Fibroblast of lung (primary cell): ENCODE measurements around the gene TSPAN10. TPM values are rescaled to one million over a fixed set of nuclear protein-coding genes. Genes with fewer than 3 reads are reported as not detected.

Experiments used
- DNase-seq, 2 donors: peaks; one replicate each; pipeline versions ENCODE4 v3.0.0 to v3.0.0-alpha.2; 2010; ENCODE audit warnings: low read depth in 2 of 2
- H2AFZ ChIP-seq: 2 replicates; pipeline ENCODE4 v1.5.1; 2012; ENCODE audit warnings: low read length, control low read depth, inconsistent platforms
- H3K27ac ChIP-seq: 2 replicates; pipeline ENCODE4 v1.5.1; 2011; ENCODE audit warnings: low read length, control low read depth; ENCODE audit not compliant: insufficient read depth
- H3K27me3 ChIP-seq: 2 replicates; pipeline ENCODE4 v1.5.1; 2011; ENCODE audit warnings: mild to moderate bottlenecking, low read length; ENCODE audit not compliant: control insufficient read depth, insufficient read depth
- H3K36me3 ChIP-seq: 2 replicates; pipeline ENCODE4 v1.5.1; 2011; ENCODE audit warnings: low read length; ENCODE audit not compliant: control insufficient read depth, insufficient read depth
- H3K4me1 ChIP-seq: 2 replicates; pipeline ENCODE4 v1.5.1; 2011; ENCODE audit warnings: low read length; ENCODE audit not compliant: control insufficient read depth, insufficient read depth; ENCODE audit errors: extremely low read depth
- H3K4me2 ChIP-seq: 2 replicates; pipeline ENCODE4 v1.5.1; 2011; ENCODE audit warnings: low read length, control low read depth; ENCODE audit not compliant: insufficient read depth; ENCODE audit errors: extremely low read depth
- H3K4me3 ChIP-seq, 4 experiments: fragments of 200-600 bp in 1 of 4; sonication (generic) in 1 of 4; replicated peaks in 1 of 4; 2 replicates each; pipeline ENCODE4 v1.5.1; 2011 to 2016; ENCODE audit warnings: low read length in 4 of 4, low read depth in 3 of 4, mild to moderate bottlenecking in 3 of 4, control low read depth in 2 of 4, inconsistent platforms in 1 of 4, mixed read lengths in 1 of 4; ENCODE audit not compliant: insufficient read depth in 1 of 4; ENCODE audit errors: control extremely low read depth in 1 of 4
- H3K79me2 ChIP-seq: 2 replicates; pipeline ENCODE4 v1.5.1; 2012; ENCODE audit warnings: mild to moderate bottlenecking, low read length, inconsistent platforms; ENCODE audit not compliant: control insufficient read depth, insufficient read depth
- H3K9ac ChIP-seq: 2 replicates; pipeline ENCODE4 v1.5.1; 2011; ENCODE audit warnings: mild to moderate bottlenecking, low read length, control low read depth; ENCODE audit not compliant: insufficient read depth
- H3K9me3 ChIP-seq: 2 replicates; pipeline ENCODE4 v1.5.1; 2012; ENCODE audit warnings: low read depth, low read length; ENCODE audit not compliant: control insufficient read depth, insufficient read depth
- H4K20me1 ChIP-seq: 2 replicates; pipeline ENCODE4 v1.5.1; 2011; ENCODE audit warnings: low read length; ENCODE audit not compliant: control insufficient read depth, insufficient read depth; ENCODE audit errors: extremely low read depth
- EZH2 ChIP-seq: IDR thresholded peaks from 2 replicates; pipeline ENCODE4 v1.5.1; 2012; ENCODE audit warnings: low read length, control low read depth, mild to moderate bottlenecking; ENCODE audit errors: missing control alignments
- polyA plus RNA-seq, 2 donors: library from polyadenylated mRNA; depleted of rRNA in 1 of 2; stranded (reverse) in 1 of 2; unstranded in 1 of 2; fragments of >200 nt; gene quantifications; 2 replicates each; pipeline ENCODE4 v1.2.1, GENCODE V29; 2011 to 2012; ENCODE audit warnings: missing spikeins in 1 of 2
- total RNA-seq: library from RNA; depleted of rRNA; stranded (reverse); fragments of >200 nt; gene quantifications from 2 replicates; pipeline ENCODE4 v1.2.1, GENCODE V29; 2014
- TF ChIP-seq, protein P1 (sequence below), 2 donors: IDR thresholded peaks in 1 of 2; conservative IDR thresholded peaks in 1 of 2; 1 replicate in 1 of 2; 2 replicates in 1 of 2; pipeline ENCODE4 v1.5.1; 2011 to 2012; ENCODE audit warnings: low read length in 2 of 2, control low read depth in 1 of 2, inconsistent platforms in 1 of 2, low read depth in 1 of 2, mild to moderate bottlenecking in 1 of 2

The TSPAN10 gene
- total and polyA plus RNA-seq, 2 donors (not counting 1 experiment from before 2014, with no cell fraction given): 1.3 to 3.0 TPM

DNA sequence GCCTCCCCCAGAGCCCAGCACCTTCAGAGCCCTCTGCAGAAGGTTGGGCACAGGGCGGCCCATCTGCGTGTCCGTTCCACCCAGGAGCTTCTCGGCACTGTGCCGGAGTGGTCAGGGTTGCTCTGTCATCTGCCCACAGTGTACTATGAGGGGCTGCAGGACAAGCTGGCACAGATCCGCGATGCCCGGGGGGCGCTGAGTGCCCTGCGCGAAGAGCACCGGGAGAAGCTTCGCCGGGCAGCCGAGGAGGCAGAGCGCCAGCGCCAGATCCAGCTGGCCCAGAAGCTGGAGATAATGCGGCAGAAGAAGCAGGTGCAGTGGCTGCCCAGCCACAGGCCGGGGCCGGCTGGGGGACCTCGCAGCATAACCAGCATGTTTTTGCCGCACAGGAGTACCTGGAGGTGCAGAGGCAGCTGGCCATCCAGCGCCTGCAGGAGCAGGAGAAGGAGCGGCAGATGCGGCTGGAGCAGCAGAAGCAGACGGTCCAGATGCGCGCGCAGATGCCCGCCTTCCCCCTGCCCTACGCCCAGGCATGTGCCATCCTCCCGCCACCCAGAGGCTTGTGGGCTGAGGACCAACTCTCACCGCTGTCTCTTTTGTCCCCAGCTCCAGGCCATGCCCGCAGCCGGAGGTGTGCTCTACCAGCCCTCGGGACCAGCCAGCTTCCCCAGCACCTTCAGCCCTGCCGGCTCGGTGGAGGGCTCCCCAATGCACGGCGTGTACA, 59.4 kb downstream of the TSPAN10 start:
- Histone ChIP-seq H3K9ac (no peak overlapping the region), H3K4me2 (no peak overlapping the region), H3K4me1 (peaks cover 3% of the 10 kb centered on the region), H4K20me1 (no peaks in the 10 kb centered on the region), H3K36me3 (peaks cover 53% of the 10 kb centered on the region), H3K79me2 (peaks cover 32% of the 10 kb centered on the region), H3K9me3 (no peaks in the 10 kb centered on the region), H3K27ac (no peak overlapping the region), H3K4me3 (no peak overlapping the region), H3K27me3 (no peaks in the 10 kb centered on the region), H2AFZ (no peak overlapping the region)
- no peak for TF ChIP-seq EZH2
- TF ChIP-seq, protein P1, sequence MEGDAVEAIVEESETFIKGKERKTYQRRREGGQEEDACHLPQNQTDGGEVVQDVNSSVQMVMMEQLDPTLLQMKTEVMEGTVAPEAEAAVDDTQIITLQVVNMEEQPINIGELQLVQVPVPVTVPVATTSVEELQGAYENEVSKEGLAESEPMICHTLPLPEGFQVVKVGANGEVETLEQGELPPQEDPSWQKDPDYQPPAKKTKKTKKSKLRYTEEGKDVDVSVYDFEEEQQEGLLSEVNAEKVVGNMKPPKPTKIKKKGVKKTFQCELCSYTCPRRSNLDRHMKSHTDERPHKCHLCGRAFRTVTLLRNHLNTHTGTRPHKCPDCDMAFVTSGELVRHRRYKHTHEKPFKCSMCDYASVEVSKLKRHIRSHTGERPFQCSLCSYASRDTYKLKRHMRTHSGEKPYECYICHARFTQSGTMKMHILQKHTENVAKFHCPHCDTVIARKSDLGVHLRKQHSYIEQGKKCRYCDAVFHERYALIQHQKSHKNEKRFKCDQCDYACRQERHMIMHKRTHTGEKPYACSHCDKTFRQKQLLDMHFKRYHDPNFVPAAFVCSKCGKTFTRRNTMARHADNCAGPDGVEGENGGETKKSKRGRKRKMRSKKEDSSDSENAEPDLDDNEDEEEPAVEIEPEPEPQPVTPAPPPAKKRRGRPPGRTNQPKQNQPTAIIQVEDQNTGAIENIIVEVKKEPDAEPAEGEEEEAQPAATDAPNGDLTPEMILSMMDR (conservative IDR thresholded peaks at IDR 0.05 in 1 of 2, IDR thresholded peaks at IDR 0.05 in 1 of 2; ENCODE audit: low read depth in 1 of 2, low read length in 2 of 2): no peak
- DNase-seq: no peak

DNA sequence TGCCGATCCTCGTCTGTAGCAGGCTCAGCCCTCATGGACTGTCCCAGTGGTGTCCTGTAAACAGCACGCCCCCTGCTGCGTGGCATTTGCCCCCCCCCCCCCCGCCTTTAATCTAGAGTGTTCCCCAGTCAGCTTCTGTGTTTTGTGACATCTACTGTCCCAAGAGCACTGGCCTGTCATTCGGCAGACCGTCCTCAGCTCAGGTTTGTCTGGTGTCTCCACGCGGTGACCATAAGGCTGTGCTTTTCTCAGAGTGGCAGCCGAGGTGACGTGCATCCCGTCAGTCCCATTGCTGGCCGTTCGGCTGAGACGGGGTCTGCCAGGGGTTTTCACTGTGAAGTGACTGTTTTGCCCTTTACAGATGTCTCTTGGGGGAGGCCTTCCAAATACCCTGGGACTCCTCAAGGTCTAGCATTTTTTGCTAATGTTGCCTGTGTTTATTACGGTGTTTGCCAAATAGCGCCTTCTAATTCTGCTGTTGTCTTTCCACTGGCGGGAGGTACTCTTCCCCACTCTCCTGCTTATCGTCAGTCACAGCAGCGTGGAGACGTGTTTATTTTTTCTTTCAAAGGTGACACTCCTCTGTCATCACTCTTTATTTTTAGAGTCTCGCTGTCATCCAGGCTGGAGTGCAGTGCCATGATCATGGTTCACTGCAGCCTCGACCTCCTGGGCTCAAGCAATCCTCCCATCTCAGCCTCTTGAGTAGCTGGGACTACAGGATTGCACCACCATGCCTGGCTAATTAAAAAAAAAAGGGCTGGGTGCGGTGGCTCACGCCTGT, 60.5 kb downstream of the TSPAN10 start:
- Histone ChIP-seq H2AFZ (no peak overlapping the region), H3K36me3 (peaks cover 49% of the 10 kb centered on the region), H3K4me2 (no peak overlapping the region), H3K4me3 (no peak overlapping the region), H3K9ac (no peak overlapping the region), H4K20me1 (no peaks in the 10 kb centered on the region), H3K27ac (no peak overlapping the region), H3K27me3 (no peaks in the 10 kb centered on the region), H3K79me2 (peaks cover 38% of the 10 kb centered on the region), H3K4me1 (peaks cover 9% of the 10 kb centered on the region), H3K9me3 (no peaks in the 10 kb centered on the region)
- TF ChIP-seq, protein P1 (conservative IDR thresholded peaks at IDR 0.05 in 1 of 2, IDR thresholded peaks at IDR 0.05 in 1 of 2; ENCODE audit: low read depth in 1 of 2, low read length in 2 of 2): no peak
- TF ChIP-seq EZH2: no peak
- no peak for DNase-seq

Other genes starting within 250 kb of the TSPAN10 start
- 3.9 and 7.3 TPM in 2 replicates for gene BAHCC1, start 241.7 kb upstream of the TSPAN10 start, total RNA-seq
- gene BAHCC1, start 241.7 kb upstream of the TSPAN10 start, polyA plus RNA-seq: 1.5 and 1.8 TPM in 2 replicates
- 5,538 and 6,636 TPM in 2 replicates for gene ACTG1, start 124.4 kb upstream of the TSPAN10 start, total RNA-seq
- 8,446 and 8,888 TPM in 2 replicates for gene ACTG1, start 124.4 kb upstream of the TSPAN10 start, polyA plus RNA-seq
- 1.5 and 2.0 TPM in 2 replicates for gene FSCN2, start 108.8 kb upstream of the TSPAN10 start, total RNA-seq
- gene FSCN2, start 108.8 kb upstream of the TSPAN10 start, polyA plus RNA-seq: 0.07 and 0.35 TPM in 2 replicates
- gene FAAP100, start 84.8 kb upstream of the TSPAN10 start, total RNA-seq: 10.4 and 12.6 TPM in 2 replicates
- gene FAAP100, start 84.8 kb upstream of the TSPAN10 start, polyA plus RNA-seq: 6.7 and 8.1 TPM in 2 replicates
- gene NPLOC4, start 84 bp upstream of the TSPAN10 start, total RNA-seq: 49.8 and 51.0 TPM in 2 replicates
- 62.5 and 82.8 TPM in 2 replicates for gene NPLOC4, start 84 bp upstream of the TSPAN10 start, polyA plus RNA-seq
- gene PDE6G, start 19.3 kb downstream of the TSPAN10 start, total RNA-seq: 0.17 TPM in 1 of 2 replicates, not detected in the other
- 0.64 and 0.75 TPM in 2 replicates for gene PDE6G, start 19.3 kb downstream of the TSPAN10 start, polyA plus RNA-seq
- 34.2 and 45.6 TPM in 2 replicates for gene OXLD1, start 29.4 kb downstream of the TSPAN10 start, total RNA-seq
- gene OXLD1, start 29.4 kb downstream of the TSPAN10 start, polyA plus RNA-seq: 8.8 and 11.6 TPM in 2 replicates
- 6.2 and 6.9 TPM in 2 replicates for gene CCDC137, start 29.5 kb downstream of the TSPAN10 start, total RNA-seq
- gene CCDC137, start 29.5 kb downstream of the TSPAN10 start, polyA plus RNA-seq: 9.8 and 13.3 TPM in 2 replicates
- 22.3 and 28.1 TPM in 2 replicates for gene ARL16, start 46.6 kb downstream of the TSPAN10 start, total RNA-seq
- 35.8 and 55.8 TPM in 2 replicates for gene ARL16, start 46.6 kb downstream of the TSPAN10 start, polyA plus RNA-seq
- 55.2 and 65.7 TPM in 2 replicates for gene HGS, start 46.8 kb downstream of the TSPAN10 start, total RNA-seq
- 43.1 and 81.1 TPM in 2 replicates for gene HGS, start 46.8 kb downstream of the TSPAN10 start, polyA plus RNA-seq
- 6.4 and 11.2 TPM in 2 replicates for gene MRPL12, start 66.2 kb downstream of the TSPAN10 start, total RNA-seq
- gene MRPL12, start 66.2 kb downstream of the TSPAN10 start, polyA plus RNA-seq: 46.8 and 75.2 TPM in 2 replicates
- gene SLC25A10, start 75.1 kb downstream of the TSPAN10 start, total RNA-seq: 2.8 and 5.8 TPM in 2 replicates
- 3.7 and 10.1 TPM in 2 replicates for gene SLC25A10, start 75.1 kb downstream of the TSPAN10 start, polyA plus RNA-seq
- gene GCGR, start 167.0 kb downstream of the TSPAN10 start, total RNA-seq: not detected in 2 replicates
- gene GCGR, start 167.0 kb downstream of the TSPAN10 start, polyA plus RNA-seq: not detected in 2 replicates
- 108 and 118 TPM in 2 replicates for gene MCRIP1, start 196.1 kb downstream of the TSPAN10 start, total RNA-seq
- gene MCRIP1, start 196.1 kb downstream of the TSPAN10 start, polyA plus RNA-seq: 37.5 and 37.6 TPM in 2 replicates
- under 0.01 TPM in 1 of 2 replicates, not detected in the other for gene PPP1R27, start 197.9 kb downstream of the TSPAN10 start, total RNA-seq
- gene PPP1R27, start 197.9 kb downstream of the TSPAN10 start, polyA plus RNA-seq: not detected in 2 replicates
- 633 and 1,034 TPM in 2 replicates for gene P4HB, start 223.3 kb downstream of the TSPAN10 start, total RNA-seq
- 106 and 109 TPM in 2 replicates for gene P4HB, start 223.3 kb downstream of the TSPAN10 start, polyA plus RNA-seq
- 61.6 and 95.0 TPM in 2 replicates for gene ARHGDIA, start 234.1 kb downstream of the TSPAN10 start, total RNA-seq
- gene ARHGDIA, start 234.1 kb downstream of the TSPAN10 start, polyA plus RNA-seq: 164 and 254 TPM in 2 replicates